ENCODE data around the gene PIP5K1B.
A peak's percentile ranks its signal among the peaks of the same experiment; 100 is the strongest.
"Not testable (repeated sequence)": the region's sequence is repeated elsewhere in the genome, so short reads cannot be mapped to it uniquely, and the experiment has no call there.

PIP5K1B gene

DNA sequence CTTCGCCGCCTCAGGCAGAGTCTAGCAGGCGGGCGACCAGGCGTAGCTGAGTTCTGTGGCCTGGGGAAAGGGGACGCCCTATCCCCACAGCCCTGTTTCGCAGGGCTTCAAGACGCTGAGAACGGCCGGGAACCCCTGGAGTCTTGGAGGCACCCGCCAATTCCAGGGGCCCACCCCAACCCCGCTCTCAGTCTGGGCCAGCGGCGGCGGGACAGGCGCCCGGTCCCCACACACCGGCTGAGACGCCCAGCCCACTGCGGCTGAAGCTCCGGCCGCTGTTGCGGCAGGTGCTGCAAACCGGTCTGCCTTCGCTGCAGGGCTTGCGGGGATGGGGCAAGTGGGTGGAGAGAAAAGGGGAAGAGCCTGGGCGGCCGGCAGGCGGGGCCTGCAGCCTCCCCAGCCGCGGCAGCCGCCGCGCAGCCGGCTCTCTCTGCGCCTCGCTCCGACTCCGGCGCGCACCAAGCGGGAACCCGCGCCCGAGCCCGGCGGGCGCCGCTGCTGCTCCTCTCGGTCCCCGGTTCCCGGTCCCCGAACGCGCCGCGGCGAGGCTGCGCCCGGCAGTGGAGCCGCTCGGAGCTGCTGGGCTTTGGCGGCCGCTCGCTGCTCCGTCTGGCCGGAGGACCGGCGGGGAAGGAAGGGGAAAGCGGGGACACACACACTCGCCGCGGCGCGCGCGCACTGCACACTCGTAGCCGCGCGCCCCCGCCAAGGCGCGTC, at the start of gene PIP5K1B:
Gene PIP5K1B (plus strand): TSS at position 427 of the 717 bp plus-strand sequence. CDS start 117,375 bp downstream, outside the sequence.
- DNase-seq (ENCODE audit: low read depth, low spot score) = peak; percentile 47

DNA sequence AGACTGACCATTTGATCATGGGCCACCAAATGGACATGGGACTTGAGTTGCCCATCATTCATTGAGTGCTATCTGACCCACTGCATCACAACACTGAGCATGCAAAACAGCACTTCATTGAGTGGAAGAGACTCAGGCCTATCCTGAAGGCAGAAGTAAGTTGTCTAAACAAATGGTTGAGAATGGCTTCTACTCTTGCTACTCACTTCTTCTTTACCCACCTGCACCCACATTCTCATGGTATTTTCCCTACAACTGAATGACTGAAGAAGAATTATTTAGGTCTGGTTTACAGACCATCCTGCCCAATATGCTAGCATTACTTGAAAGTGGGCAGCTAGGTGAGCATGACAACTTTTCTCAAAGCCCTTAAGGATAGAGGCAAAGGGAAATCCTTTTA, 41.0 kb upstream of the PIP5K1B start:
- no peak for DNase-seq (ENCODE audit: low read depth, low spot score)

- no peak for DNase-seq (ENCODE audit: low read depth, low spot score)
These were observed 36.9 kb upstream of the PIP5K1B start for GRCh38 chr9:68668127-68668526.

- DNase-seq (ENCODE audit: low read depth, low spot score) = no peak
These were observed 35.8 kb upstream of the PIP5K1B start for GRCh38 chr9:68669218-68669617.

DNA sequence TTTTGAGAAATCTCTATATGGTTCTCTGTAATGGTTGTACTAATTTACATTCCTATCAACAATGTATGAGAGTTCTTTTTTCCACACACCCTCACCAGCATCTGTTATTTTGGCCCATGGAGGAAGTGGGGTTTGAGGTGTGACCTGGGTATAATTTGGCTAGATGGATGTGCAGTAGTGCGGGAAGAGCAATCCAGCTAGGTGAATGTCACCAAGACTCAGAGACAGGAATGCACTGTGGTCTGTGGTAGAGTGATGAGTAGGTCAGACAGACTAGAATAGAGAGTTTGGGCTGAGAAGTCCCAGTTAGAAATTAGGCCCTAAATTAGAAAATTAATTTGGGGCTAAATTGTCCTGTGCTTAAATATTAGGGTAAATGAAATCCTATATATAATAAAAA, 32.8 kb upstream of the PIP5K1B start:
- no peak for DNase-seq (ENCODE audit: low read depth, low spot score)

- no peak for DNase-seq (ENCODE audit: low read depth, low spot score)
These were observed 32.4 kb upstream of the PIP5K1B start for GRCh38 chr9:68672625-68673024.

DNA sequence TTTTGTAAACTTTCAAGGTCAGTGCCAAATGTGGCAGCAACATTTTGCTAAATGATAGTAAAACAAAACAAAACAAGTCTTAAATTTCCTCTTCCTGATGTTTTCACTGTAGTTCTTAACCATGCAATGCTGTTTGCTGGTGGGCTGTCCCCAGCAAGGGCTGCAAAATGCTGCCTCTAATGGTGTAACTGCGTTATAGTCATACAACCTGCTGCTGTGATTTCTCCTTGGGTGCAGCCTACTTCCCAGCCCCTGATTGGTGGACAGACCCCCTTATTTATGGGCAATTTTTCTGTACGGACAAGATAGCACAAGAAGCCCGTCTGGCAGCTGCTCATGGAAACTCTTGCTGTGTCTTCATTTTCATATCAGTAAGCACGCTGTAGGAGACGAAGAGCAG, 26.6 kb upstream of the PIP5K1B start:
- DNase-seq (ENCODE audit: low read depth, low spot score) = no peak

DNA sequence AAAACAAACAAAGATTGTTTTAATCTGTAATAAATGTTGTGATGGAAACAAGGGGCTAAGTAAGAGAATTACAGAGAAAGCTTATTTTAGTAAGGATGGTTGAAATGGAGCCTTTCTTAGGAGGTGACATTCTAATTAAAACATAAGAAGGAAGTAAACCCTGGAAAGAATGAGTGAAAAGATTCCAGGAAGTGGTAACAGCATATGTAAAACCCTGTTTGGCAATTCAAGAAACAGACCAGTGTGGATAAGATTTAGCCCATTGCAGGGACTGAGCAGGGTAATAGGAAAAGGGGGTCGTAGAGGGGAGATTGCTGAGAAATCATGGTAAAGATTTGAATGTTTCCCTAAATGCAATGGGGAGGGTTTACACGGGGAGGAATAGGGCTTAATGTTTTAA, 21.6 kb upstream of the PIP5K1B start:
- no peak for DNase-seq (ENCODE audit: low read depth, low spot score)

- no peak for DNase-seq (ENCODE audit: low read depth, low spot score)
These were observed 19.8 kb upstream of the PIP5K1B start for GRCh38 chr9:68685213-68685612.

- DNase-seq (ENCODE audit: low read depth, low spot score) = no peak
These were observed 19.3 kb upstream of the PIP5K1B start for GRCh38 chr9:68685770-68686169.

GRCh38 chr9:68690088-68690487, 15.0 kb upstream of the PIP5K1B start:
- no peak for DNase-seq (ENCODE audit: low read depth, low spot score)

DNA sequence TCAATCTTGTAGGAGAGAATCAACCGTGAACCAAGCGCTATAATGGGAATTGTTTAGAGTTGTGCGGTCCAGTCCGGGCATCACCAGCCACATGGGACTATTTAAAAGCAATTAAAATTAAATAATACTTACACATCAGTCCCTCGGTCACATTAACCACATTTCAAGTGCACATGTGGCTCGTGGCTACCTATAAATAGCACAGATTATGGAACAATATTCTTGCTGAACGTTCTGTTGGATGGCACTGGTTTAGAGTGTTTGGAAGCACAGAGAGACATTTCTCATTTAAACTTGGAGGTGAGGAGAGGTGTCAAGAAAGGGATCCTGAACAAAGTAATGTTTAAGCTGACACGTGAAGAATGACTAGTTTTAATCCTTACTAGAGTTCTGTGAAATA, 12.5 kb upstream of the PIP5K1B start:
- no peak for DNase-seq (ENCODE audit: low read depth, low spot score)

DNA sequence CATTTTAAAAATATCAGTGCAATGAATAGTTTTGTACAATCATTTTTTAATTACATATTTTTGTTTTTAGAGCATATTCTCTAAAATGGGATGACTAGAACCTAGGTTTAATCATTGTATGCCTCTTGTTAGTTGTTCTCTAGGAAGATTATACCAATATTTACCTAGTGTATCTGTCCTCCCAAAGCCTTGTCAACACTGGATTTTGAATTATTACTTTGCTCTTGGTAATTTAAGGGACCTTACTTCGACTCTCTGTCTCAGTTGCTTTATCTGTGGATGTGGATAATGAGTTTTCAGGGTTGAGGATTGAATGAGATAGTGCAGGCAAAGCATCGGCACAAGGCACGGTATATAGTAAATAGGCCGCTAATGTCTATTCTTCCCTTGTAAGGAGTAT, 10.9 kb upstream of the PIP5K1B start:
- no peak for DNase-seq (ENCODE audit: low read depth, low spot score)

DNA sequence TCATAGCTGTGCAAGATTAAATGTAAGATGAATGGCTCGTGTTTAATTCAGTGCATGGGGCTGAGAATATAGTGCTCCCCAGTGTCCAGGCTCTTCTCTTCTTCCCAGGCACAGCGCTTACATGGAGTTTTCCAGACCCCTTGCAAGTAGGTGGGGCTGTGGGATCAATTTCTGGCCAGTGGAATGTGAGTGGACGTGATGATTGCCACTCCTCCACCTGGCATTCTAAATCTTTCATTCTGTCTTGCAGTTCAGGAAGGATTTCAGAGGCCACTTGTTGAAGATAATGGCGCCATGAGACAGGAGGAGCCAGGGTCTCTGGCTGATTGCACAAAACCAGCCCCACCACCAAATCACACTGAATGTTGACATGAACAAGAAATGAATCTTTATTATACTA, 7.2 kb upstream of the PIP5K1B start:
- no peak for DNase-seq (ENCODE audit: low read depth, low spot score)

GRCh38 chr9:68698943-68699509, 6.0 kb upstream of the PIP5K1B start:
- DNase-seq (ENCODE audit: low read depth, low spot score) = no peak

GRCh38 chr9:68699625-68700024, 5.4 kb upstream of the PIP5K1B start:
- DNase-seq (ENCODE audit: low read depth, low spot score) = not testable (repeated sequence)

GRCh38 chr9:68702493-68702892, 2.5 kb upstream of the PIP5K1B start:
- no peak for DNase-seq (ENCODE audit: low read depth, low spot score)

DNA sequence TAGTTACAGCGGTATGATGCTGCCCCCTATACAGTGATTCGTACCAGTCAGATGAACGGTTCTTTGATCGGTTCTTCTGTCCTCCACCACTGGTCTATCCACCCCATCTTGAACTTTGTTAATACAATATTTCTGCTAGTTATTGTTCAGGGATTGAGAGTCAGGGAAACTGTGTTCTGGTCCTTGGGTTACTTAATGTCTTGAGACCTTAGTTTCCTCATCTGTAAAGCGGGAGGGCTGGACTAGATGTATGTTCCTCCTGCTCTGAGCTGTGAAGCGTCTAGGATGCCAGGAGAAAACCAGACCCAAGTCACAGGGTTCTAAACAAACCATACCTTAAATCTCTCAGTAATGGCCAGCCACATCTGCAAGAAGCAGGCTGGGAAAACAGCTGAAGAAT, 1.4 kb upstream of the PIP5K1B start:
- no peak for DNase-seq (ENCODE audit: low read depth, low spot score)

DNA sequence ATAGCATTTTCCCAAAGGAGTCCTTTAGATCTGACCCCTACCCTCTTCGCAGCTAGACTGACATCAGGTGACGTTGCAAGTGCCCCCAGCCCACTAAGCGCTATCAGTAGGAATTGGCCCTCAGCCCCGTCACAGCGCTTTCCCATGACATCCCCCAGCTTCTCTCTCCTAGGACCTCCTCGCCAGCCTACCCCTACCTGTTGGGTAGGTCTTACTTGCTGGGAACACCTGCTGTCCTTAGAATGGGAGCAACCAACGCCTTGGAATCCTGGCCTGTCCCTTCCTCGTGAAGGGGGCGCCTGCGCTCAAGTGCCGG, 584 bp upstream of the PIP5K1B start:
- no peak for DNase-seq (ENCODE audit: low read depth, low spot score)

DNA sequence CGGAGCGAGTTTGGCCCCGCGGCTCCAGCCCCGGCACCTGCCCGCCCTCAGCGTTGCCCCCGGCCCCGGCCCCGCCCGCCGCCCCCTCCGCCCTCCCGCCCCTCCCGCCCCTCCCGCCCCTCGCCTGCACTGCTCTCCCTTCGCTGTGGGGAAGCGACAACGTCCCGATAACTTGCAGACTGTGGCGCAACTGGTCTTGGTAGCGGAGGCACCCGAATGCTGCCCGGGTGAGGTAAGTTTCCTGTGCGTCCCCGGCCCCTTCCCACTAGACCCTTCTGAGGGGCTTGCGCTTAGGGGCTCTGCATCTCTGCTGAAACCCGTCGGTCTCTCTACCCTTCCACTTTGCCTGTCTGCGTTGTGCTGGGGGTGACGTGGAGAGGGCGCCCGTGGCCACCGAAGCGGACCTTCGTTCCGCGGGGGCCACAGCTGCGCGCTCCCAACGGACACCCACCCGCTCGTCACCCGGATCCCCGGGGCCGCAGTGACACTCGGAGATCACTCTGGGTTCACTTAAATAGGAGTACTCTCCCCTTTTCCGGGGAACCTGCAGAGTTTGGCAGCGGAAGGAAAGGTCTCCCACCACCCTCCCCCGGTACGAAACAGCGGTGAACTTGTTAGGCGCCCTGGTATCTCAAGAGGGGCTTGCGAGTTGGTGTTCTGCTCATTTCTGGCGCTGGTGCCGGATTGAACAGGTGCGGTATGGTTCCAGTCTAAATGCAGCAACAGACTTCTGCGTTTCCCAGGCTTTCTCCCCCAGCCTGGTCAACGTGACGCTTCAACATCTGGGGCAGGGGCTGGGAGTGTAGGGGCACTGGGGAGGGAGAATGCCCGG, 707 bp downstream of the PIP5K1B start:
- no peak for DNase-seq (ENCODE audit: low read depth, low spot score)

- no peak for DNase-seq (ENCODE audit: low read depth, low spot score)
These were observed 1.5 kb downstream of the PIP5K1B start for GRCh38 chr9:68706363-68707201.
